Right renal cortex interstitium (tissue), 3 donors: ENCODE measurements around the gene DOCK7. TPM values are rescaled to one million over a fixed set of nuclear protein-coding genes. Genes with fewer than 3 reads are reported as not detected.
A peak's percentile ranks its signal among the peaks of the same experiment; 100 is the strongest.
"Not testable (repeated sequence)": the region's sequence is repeated elsewhere in the genome, so short reads cannot be mapped to it uniquely, and the experiment has no call there.

ENCODE experiments used
- DNase-seq, 3 donors: peaks; one replicate each; pipeline ENCODE4 v3.0.0-alpha.2; 2013; ENCODE audit warnings: low read depth in 3 of 3, low spot score in 2 of 3
- polyA plus RNA-seq, 3 donors: library from polyadenylated mRNA; unstranded; fragments of 120-200 nt; gene quantifications; one replicate each; pipeline ENCODE4 v1.2.1, GENCODE V29; 2013; ENCODE audit not compliant: insufficient read length in 3 of 3

DOCK7 gene
- polyA plus RNA-seq, 3 donors, result 49.8 to 67.5 (median 56.0) TPM

GRCh38 chr1:62693123-62693522 lies 4.9 kb upstream of the DOCK7 start:
- no peak for DNase-seq

DNA sequence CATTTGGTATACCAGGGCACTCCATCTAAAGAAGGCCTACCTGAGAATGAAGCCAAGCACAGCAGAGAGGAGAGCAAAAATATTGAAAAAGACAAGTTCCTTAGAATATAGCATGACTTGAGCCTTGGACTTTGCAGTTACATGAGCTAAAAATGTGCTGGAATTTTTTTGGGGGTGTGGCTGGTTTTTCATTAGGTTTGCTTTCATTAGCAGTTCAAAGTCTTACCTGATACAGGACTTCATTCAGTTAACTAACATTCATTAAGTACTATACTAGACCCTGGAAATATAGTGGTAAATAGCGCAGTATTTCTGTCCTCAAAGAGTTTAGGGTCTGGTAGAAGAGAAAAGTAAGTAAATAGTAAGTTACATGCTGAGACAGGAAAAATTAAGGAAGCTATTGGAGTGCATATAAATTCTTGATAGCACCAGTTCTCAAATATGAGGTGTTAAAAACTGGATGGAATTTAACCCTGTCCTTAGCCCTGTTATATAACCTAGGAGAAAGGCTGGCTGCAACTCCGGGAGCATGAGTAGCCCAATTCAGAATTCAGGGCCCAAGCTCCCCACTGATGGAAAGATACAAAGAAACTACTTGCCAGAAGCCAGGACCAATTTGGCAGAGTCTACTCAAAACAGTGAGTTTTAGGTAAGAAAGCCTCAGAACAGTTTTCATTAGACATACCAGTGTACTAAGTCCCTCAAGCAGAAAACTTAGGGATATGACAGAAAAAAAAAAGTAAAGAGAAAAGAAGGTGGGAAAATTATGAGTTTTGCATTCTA lies 3.1 kb upstream of the DOCK7 start:
- no peak for DNase-seq

- no peak for DNase-seq
These were observed 1.3 kb upstream of the DOCK7 start for GRCh38 chr1:62689524-62689923.

DNA sequence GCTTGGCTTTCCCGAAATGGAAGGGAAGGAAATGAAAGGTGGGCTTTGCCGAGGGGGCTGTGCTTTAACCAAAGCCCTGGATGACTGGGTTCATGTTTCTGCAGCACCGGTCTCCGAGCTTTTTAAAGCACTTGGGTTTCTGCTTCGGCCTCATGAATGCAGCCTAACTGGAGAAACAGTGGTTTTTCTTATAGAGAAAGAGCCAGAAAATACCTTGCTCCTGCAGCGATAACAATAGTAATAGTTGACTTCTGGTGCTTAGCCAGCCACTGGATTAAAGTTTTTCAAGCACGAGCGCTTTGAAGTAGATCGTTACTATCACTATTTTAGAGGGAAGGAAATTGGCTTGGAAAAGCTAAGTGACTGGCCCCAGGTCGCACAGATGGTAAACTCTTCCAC lies 500 bp upstream of the DOCK7 start:
- no peak for DNase-seq

DNA sequence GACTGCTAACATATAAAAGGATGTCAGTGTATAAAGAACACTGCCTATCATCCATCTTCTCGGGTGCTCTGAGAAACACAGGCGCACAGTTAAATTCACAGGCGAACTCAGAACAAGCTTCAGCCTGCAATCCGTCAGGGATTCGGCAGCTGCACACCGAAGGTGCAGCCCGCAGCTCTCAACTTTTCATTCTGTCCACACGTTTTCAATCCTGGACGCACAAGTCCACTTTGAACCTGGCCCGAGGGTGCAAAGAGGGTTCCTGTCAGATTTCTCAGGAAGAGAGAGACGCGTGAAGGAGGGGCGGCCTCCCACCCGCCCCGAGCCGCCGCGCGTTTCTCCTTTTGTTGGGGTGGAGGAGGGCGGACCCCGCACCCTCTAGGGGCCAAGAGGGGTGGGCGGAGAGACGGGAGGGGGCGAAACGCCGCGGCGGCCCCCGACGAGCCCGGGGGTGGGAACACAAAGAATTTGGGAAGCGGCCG lies 724 bp downstream of the DOCK7 start:
- peak in 1 of 3 donors; percentile 45 for DNase-seq

- no peak for DNase-seq
These were observed 1.4 kb downstream of the DOCK7 start for GRCh38 chr1:62686822-62687221.

- no peak for DNase-seq
These were observed 2.7 kb downstream of the DOCK7 start for GRCh38 chr1:62685431-62685859.

- no peak for DNase-seq
These were observed 5.7 kb downstream of the DOCK7 start for GRCh38 chr1:62682531-62682930.

- DNase-seq, result not testable (repeated sequence)
These were observed 7.2 kb downstream of the DOCK7 start for GRCh38 chr1:62680992-62681391.

GRCh38 chr1:62677822-62678221 lies 10.4 kb downstream of the DOCK7 start:
- DNase-seq, result not testable (repeated sequence)

DNA sequence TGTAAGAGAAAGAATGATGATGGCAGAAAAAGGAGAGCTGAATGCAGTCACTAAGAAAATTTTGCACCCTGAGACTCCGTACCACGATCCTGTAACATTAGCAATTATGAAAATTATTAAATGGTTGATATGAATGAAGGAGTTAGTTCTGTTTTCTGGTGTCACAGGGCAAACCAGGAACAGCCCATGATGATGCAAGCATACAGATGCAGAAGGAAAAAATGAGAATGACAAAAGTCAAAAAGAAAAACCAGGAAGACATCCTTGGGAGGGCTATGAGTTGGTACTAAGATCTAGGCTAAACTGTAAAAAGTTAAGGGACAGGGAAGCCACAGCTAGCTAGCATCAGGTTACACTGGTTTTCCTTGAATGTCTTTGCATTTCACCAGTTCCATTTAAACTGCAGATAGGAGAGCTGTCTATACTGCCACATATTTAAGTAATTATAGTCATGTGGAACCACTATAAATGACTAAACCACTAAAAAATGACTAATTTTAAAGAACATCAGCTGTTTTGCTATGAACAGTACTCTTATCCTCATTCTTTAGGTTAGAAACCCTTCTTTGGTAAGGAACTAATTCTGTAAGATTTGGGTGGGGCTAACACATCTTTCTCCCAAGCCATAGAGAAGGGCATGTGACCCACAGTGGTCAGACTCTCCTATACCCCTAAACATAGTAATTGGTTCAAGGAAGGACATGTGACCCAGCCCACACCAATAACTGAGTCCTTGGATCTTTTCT lies 11.4 kb downstream of the DOCK7 start:
- DNase-seq, result no peak

GRCh38 chr1:62673629-62674028 lies 14.6 kb downstream of the DOCK7 start:
- no peak for DNase-seq

- DNase-seq, result no peak
These were observed 16.2 kb downstream of the DOCK7 start for GRCh38 chr1:62672029-62672428.

GRCh38 chr1:62654744-62655143 lies 33.4 kb downstream of the DOCK7 start:
- no peak for DNase-seq

GRCh38 chr1:62652387-62652786 lies 35.8 kb downstream of the DOCK7 start:
- no peak for DNase-seq

- no peak for DNase-seq
These were observed 44.9 kb downstream of the DOCK7 start for GRCh38 chr1:62643283-62643682.

DNA sequence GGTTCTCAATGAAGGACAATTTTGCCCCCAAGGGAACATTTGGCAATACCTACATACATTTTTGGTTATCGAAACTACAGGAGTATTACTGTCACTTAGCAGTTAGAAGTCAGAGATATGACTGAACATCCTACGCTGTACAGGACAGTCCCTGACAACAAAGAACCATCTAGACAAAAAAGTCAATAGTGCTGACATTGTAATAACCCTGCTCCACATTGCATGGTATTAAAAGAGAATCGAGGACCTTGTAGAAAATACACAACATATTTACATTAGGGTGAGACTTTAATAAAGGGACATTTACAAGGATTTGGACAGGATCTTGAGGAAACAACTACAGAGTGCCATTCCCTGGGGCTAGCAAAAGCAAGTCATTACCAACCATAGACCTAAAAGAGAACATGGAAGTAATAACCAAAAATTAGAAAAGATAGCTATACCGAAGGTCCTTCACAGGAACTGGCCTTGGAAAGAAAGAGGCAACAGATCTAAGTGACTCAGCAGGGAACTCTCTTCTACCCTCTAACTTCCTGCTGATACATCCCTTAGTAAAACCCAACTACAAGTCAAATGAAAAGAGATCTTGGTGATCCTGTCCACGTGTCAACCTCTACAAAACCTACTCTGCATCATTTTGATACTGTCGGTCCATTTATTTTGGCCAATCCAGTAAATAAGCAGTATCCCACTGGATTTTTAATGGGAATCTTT lies 50.6 kb downstream of the DOCK7 start:
- DNase-seq, result no peak

DNA sequence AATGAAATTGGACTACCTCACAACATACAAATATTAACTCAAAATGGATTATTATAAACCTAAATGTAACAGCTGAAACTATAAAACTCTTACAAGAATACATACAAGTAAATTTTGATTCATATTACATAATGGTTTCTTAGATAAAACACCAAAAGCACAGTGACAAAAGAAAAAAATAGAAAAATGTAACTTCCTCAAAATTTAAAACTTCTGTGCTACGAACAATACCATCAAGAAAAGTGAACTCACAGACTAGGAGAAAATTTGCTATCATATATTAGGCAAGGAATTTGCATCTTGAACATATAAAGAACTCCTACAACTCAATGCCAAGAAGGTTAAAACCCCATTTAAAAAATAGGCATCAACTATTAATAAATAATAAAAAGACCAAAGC lies 59.7 kb downstream of the DOCK7 start:
- no peak for DNase-seq

- no peak for DNase-seq
These were observed 62.8 kb downstream of the DOCK7 start for GRCh38 chr1:62625415-62625814.

DNA sequence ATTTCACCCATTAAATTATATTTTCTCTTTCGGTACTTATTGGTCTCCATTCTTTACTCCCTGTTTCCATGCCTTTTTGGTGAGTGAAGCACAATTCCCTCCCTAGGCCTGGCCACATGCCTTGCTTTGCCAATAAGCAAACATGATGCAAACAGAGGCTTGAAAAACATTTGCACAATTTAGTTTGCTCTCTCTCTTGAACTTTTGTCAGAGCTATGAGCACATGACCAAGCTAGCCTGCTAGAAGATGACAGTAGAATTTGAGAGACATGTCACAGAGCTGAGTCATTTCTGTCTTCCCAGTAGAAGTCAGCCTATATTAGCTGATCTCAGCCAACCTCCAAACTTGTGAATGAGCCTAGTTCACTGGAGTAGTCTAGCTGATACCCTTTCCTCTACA lies 66.3 kb downstream of the DOCK7 start:
- DNase-seq, result no peak

DNA sequence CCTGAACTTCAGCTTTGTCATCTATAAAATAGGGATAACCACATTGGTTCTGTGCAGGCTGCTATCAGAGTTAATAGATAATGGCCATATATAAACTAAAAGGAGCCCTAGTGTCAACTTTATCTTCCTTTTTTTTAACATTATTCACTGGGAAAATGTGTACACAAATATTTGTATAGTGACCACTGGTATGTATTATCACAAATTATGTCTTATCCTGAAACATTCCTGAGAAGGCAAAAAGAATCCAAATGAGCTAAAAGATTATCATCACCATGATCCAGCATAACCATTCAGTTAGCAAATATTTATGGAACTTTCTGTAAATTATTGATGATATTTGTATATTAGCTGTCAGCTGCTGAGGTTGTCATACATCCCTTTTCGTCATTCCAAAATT lies 74.3 kb downstream of the DOCK7 start:
- no peak for DNase-seq
